ENCODE data around the gene PLEKHA6.
A peak's percentile ranks its signal among the peaks of the same experiment; 100 is the strongest.

The PLEKHA6 gene

DNA sequence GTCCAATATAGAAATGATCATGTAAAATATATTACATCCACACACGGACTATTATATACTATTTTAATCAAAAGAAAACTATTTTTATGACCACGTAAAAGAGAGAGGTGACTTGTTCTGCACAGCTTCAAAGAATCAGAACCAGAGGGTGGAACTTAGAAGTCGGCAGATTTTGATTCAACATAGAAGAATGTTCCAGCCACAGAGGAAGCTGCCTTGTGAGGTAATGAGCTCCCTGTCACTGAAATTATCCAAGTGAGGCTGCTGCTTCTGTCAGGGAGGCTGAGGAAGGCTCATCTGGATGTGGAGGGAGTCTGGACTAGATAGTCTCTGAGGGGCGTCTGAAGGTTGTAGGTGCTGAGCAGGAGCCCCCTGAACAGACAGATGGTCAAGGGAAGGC is 2.7 kb downstream of the PLEKHA6 start:
- no peak overlapping the region for H3K27ac Mint-ChIP-seq
- no peaks in the 10 kb centered on the region for H3K9me3 Mint-ChIP-seq
- H3K36me3 Mint-ChIP-seq = no peaks in the 10 kb centered on the region
- no peak for ATAC-seq (replicated peaks)
- H3K27me3 Mint-ChIP-seq = peaks cover 17 to 40% of the 10 kb centered on the region in 2 donors
- no peak overlapping the region for H3K4me3 Mint-ChIP-seq
- DNase-seq = no peak
- H3K4me1 Mint-ChIP-seq = peaks cover 11 to 18% of the 10 kb centered on the region in 2 donors

DNA sequence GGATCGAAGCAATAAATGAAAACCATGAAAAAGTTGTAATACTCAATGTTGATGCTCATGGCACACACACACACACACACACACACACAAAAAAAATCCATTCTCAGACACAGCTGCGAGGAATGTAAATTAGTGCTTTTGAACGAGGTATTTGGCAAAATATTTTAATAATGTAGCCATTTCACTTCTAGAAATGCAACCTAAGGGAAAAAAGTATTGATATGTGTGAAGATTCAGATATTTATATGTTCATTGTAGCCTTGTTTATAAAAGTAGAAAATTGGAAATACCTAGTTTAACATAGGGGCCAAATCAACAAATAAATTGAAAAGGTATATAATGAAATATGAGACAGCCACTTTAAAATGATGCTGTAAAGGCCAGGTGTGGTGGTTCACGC is 3.8 kb downstream of the PLEKHA6 start:
- ATAC-seq (replicated peaks) (no peak), DNase-seq (no peak)
- Mint-ChIP-seq H3K4me3 (no peak overlapping the region), H3K4me1 (peaks cover 12 to 23% of the 10 kb centered on the region in 2 donors), H3K36me3 (no peaks in the 10 kb centered on the region), H3K27ac (no peak overlapping the region), H3K27me3 (peaks cover 16 to 35% of the 10 kb centered on the region in 2 donors), H3K9me3 (no peaks in the 10 kb centered on the region)

DNA sequence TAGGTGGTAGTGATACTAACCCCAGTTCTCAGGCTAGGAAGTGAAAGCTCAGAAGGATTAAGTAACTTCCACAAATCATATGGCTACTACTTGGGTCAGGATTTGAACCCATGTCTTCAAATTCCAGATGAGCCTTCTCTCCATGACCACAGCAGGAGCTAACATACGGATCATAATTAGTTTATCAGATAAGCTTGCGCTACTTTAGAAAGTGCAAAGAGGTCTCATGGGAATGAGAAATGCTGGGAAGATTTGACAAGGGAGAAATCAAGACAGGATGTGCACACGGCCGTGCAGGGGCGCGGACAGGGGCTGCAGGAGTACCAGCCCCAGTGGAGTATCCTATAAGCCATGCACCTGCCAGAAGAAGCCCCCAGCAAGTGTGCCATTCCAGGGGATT is 5.2 kb downstream of the PLEKHA6 start:
- Mint-ChIP-seq H3K4me3 (no peak overlapping the region), H3K27ac (no peak overlapping the region), H3K36me3 (no peaks in the 10 kb centered on the region), H3K4me1 (peaks cover 14 to 22% of the 10 kb centered on the region in 2 donors), H3K9me3 (no peaks in the 10 kb centered on the region), H3K27me3 (peaks cover 21 to 36% of the 10 kb centered on the region in 2 donors)
- no peak for DNase-seq
- ATAC-seq (replicated peaks) = no peak

DNA sequence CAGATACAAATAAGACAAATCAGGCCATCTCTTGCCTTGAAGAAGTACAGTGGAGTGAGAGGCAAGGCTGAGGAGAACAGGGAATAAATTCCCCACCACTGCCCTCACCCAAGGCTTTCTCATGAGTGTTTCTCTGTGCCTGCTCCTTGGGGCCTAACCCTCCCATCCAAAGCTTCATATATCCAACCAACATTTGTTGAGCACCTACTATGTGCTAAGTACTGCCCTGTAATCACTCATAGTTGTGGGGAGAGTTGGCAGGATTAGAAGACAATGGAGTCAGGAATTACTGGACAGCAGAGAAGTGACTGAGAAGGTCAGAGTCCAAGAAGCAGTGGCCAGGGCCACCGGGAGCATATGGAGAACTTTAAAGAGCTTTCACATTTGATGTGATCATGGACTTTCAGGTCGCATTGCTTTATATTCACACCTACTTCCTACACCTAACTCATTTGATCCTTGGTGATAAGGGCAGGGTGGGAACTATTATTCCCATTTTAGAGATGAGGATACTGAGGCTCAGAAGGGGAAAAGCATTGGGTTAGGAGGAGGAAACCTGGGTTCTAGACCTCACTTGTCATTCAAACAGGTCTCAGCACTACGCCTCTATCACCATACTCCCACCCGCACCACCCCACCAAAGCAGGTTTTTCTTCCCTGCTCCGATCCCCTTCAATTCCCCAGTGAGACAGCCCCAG is 6.4 kb downstream of the PLEKHA6 start:
- Mint-ChIP-seq H3K4me1 (peaks cover 12 to 21% of the 10 kb centered on the region in 2 donors), H3K36me3 (no peaks in the 10 kb centered on the region), H3K27ac (no peak overlapping the region), H3K27me3 (peaks cover 15 to 24% of the 10 kb centered on the region in 2 donors), H3K4me3 (no peak overlapping the region), H3K9me3 (no peaks in the 10 kb centered on the region)
- ATAC-seq (replicated peaks) (no peak), DNase-seq (no peak)

DNA sequence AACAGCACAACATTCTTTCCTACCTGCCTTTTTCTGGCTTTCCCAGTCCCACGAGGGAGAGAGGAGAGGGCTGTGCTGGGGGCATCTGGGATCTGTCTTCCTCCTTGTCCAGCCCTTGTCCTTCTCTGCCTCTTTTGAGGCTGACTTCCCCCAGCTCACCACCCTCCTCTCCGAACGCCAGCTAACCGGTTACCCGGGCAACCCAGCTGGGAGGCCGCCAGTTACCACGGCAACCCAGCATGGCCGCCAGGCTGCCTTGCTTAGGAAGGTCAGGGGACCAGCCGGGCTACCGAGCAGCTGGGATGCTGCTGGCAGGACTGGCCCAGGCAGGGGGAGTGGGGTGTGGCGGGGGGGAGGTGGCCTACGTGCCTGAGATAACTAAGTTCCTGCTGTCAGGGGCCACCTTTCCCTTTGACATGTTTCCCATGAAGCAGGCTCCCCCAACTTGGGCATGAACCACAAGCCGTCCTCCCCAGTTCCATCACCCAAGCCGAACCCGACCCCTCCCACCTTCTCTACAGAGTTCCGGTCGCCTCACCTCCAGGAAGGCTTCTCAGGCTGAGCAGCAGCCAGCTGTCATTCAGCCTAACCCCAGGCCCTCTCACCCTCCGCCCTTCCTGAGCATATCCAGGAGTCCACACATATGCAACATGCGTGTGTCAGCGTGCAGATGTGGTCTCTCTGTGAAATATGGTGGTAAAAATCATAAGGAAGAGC is 8.7 kb downstream of the PLEKHA6 start:
- ATAC-seq (replicated peaks) (no peak), DNase-seq (no peak)
- Mint-ChIP-seq H3K9me3 (no peaks in the 10 kb centered on the region), H3K4me1 (peaks cover 7 to 9% of the 10 kb centered on the region in 2 donors), H3K4me3 (peak overlapping the region in 1 of 2 donors; percentile 44), H3K27me3 (peaks cover 15 to 20% of the 10 kb centered on the region in 2 donors), H3K36me3 (no peaks in the 10 kb centered on the region), H3K27ac (no peak overlapping the region)

DNA sequence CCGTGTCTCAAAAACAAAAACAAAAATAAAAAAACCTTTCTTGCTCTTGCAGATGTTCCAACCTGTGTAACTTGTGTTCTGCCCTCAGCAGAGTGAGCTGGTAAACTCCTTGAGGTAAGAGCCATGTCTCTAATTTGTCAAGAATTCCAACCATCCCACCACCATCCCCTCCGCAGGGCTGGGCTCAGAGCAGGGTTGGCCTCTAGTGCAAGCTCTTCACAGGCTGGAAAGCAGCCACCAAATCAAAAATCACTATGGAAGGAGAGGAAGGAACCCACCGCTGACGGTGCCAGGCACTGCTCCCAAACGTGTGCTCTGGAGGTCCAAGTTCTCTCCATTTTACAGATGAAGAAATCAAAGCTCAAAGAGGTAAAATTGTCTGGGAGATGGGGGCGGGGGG is 9.4 kb downstream of the PLEKHA6 start:
- H3K4me3 Mint-ChIP-seq = no peak overlapping the region

DNA sequence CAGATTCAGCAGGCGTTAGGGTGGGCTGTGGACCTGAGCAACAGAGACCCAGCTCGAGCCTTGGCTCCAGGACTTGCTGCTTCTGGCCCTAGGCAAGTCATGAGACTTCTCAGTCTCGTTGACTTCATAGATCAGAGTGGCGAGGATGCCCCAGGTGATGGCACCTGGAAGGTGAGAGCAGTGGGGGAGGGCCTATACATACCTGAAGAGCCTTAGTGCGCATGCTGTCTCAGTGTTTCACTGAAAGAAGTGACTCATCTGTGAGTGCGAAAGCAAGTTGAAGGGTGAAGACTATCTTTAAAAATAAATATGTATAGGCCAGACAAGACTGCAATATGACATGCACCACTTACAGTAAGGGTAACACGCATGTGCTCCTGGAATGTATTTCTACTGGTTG is 10.1 kb downstream of the PLEKHA6 start:
- Mint-ChIP-seq H3K9me3 (no peaks in the 10 kb centered on the region), H3K36me3 (no peaks in the 10 kb centered on the region), H3K4me3 (no peak overlapping the region), H3K4me1 (peaks cover 13 to 15% of the 10 kb centered on the region in 2 donors), H3K27ac (no peak overlapping the region), H3K27me3 (peaks cover 20 to 22% of the 10 kb centered on the region in 2 donors)
- ATAC-seq (replicated peaks) = no peak
- DNase-seq = no peak

More for the DNA sequence above, 9.4 kb downstream of the PLEKHA6 start:
- DNase-seq (no peak), ATAC-seq (replicated peaks) (no peak)
- no peaks in the 10 kb centered on the region for H3K9me3 Mint-ChIP-seq
- H3K27me3 Mint-ChIP-seq = peaks cover 20% of the 10 kb centered on the region in 2 donors
- no peak overlapping the region for H3K27ac Mint-ChIP-seq
- peaks cover 12 to 13% of the 10 kb centered on the region in 2 donors for H3K4me1 Mint-ChIP-seq
- H3K36me3 Mint-ChIP-seq = no peaks in the 10 kb centered on the region

DNA sequence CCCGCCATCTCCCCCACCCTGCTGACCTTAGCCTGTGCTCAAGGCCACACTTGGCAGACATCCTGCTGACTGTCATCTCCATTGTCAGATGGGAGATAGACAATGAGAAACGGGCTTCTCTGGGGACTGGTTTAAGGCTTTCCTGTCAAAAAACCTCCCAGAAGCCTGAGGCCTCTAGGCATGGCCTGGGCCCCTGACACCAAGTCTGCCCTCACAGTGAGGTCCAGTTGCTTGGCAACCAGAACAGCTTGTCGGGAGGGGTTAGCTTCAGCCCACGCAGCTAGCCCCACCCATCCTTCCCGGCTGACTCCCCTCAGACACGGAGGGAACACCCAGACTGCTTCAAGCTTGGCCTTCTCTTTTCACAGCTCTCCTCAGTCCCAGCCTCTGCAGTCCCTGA is 11.0 kb downstream of the PLEKHA6 start:
- Mint-ChIP-seq H3K36me3 (no peaks in the 10 kb centered on the region), H3K27me3 (peaks cover 20 to 22% of the 10 kb centered on the region in 2 donors), H3K27ac (no peak overlapping the region), H3K9me3 (no peaks in the 10 kb centered on the region), H3K4me3 (no peak overlapping the region), H3K4me1 (peaks cover 10 to 15% of the 10 kb centered on the region in 2 donors)
- DNase-seq = no peak
- no peak for ATAC-seq (replicated peaks)

DNA sequence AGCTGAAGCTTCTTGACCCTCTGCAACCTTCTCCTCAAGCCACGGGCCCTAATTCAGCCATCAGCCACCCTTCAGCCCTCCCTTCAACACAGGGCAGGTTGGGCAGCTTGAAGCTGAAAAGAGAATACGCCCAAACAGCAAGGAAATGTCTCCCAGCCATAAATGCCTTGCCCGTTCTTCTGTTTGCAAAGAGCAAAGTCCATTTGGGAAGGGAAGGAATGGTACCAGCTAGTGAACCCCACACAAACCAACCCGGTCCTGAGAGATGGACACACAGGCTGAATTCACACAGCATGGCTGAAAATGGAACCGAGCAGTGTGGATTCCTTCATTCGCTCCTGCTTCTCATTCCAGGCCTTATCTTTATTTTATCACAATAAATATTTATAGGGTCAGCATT is 11.5 kb downstream of the PLEKHA6 start:
- Mint-ChIP-seq H3K36me3 (no peaks in the 10 kb centered on the region), H3K27ac (no peak overlapping the region), H3K9me3 (no peaks in the 10 kb centered on the region), H3K27me3 (peaks cover 20 to 21% of the 10 kb centered on the region in 2 donors), H3K4me1 (peaks cover 10 to 15% of the 10 kb centered on the region in 2 donors), H3K4me3 (no peak overlapping the region)
- no peak for DNase-seq
- ATAC-seq (replicated peaks) = no peak

DNA sequence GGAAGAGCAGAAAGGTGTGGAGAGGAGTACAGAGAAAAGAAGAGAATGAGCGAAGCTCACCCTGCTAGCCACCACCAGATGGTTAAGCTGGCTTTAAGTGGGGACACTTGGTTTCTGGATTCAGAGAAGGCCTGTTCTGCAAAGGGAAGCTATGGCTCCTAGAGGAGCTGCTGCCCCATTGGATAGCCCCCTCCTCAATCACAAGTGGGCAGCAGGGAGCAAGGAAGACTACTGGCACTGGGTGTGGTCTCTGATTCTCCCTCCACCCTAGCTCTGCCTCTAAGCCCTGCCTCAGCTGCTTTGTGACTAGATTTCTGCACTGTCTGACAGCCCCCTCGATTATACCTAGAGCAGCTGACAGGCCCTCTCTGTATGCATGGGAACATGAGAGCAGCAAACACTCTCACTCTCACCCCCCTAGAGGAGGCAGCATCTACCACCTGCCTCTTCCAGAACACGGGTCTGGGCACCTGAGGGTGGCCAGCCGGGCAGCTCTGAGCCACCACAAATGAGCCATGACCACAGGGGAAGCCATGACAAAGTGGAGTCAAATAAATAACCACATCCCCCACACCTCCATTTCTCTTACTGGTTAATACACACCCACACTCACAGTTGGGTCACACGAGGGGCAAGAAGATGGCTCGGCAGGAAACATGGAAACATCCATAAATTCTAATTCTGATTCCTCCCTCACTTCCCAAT is 13.6 kb downstream of the PLEKHA6 start:
- Mint-ChIP-seq H3K36me3 (no peaks in the 10 kb centered on the region), H3K9me3 (no peaks in the 10 kb centered on the region), H3K27ac (no peak overlapping the region), H3K4me3 (no peak overlapping the region), H3K4me1 (peaks cover 8 to 11% of the 10 kb centered on the region in 2 donors), H3K27me3 (peaks cover 16 to 20% of the 10 kb centered on the region in 2 donors)
- ATAC-seq (replicated peaks) (peak in 1 of 2 donors; percentile 8), DNase-seq (no peak)

DNA sequence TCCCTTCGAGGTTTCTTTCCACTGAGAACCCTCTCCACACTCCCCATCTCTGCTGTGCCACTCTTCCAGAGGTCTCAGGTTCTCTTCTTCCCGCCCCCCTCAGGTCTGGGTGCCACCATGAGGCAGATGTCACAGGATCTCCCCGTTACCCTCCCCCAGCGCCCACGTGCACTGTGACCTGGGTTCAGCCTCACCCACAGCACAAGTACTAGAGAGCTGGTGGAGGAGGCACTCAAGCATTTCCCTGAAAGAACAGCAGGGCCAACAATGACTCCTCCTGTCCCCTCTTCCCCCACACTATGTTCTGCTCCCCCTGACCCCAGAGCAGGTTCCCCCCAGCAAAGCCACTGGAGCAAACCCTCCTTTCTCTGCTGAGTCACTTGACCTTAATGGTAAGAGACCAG is 14.3 kb downstream of the PLEKHA6 start:
- Mint-ChIP-seq H3K36me3 (no peaks in the 10 kb centered on the region), H3K27ac (no peak overlapping the region), H3K9me3 (no peaks in the 10 kb centered on the region), H3K4me3 (no peak overlapping the region), H3K27me3 (peaks cover 10 to 14% of the 10 kb centered on the region in 2 donors), H3K4me1 (peaks cover 5 to 6% of the 10 kb centered on the region in 2 donors)
- DNase-seq = no peak
- ATAC-seq (replicated peaks) = peak; percentile 62 to 67

DNA sequence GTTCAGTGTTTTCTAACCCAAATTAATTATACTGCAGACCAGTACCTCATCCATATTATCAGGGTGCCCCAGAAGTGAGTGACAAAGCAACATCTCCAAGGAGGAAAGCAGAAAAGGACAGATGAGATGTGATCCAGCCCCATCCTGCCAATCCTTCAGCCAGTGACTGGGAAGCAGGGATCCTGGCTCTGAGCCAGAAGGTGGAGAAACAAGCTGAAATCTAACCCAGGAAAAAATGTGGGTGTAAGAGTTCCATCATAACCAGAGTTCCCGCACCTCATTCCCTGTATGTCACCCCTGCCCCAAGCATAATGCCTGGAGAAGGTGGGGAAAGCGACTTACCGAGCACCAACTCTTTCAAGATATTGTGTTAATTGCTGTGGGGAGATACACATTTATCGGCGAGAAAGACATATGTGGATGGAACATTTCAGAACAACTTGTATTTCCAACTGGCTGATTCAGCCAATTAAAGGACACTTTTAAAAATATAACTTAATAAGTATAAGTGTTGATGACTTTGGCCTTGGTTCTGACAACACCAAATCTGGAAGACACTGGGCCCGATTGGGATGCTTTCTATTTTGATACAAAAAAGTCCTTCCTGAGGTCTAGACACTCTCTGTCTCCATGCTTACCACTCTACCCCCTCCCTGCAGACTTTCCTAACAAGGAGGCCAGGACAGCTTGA is 14.9 kb downstream of the PLEKHA6 start:
- Mint-ChIP-seq H3K36me3 (no peaks in the 10 kb centered on the region), H3K4me3 (no peak overlapping the region), H3K27me3 (peaks cover 5 to 14% of the 10 kb centered on the region in 2 donors), H3K9me3 (no peaks in the 10 kb centered on the region), H3K4me1 (peaks cover 5 to 6% of the 10 kb centered on the region in 2 donors), H3K27ac (no peak overlapping the region)
- DNase-seq (no peak), ATAC-seq (replicated peaks) (no peak)

DNA sequence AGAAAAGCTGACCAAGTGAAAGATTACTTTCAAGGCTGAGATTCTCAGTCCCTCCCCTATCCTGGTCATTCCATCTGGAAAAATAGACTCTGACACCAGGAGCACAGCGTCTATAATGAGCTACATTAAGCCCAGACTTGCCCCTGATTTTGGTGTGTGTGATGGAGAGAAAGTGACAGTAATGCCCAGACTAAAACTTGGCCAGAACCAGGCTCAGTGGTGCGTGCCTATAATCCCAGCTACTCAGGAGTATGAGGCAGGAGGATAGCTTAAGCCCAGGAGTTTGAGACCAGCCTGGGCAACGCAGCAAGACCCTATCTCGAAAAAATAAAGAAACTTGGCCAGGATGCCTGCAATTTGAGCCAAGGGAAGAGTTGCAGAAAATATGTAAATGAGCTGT is 15.9 kb downstream of the PLEKHA6 start:
- H3K4me3 Mint-ChIP-seq = no peak overlapping the region
- no peaks in the 10 kb centered on the region for H3K9me3 Mint-ChIP-seq
- H3K4me1 Mint-ChIP-seq = peaks cover 5 to 6% of the 10 kb centered on the region in 2 donors
- H3K27me3 Mint-ChIP-seq = peaks cover 5 to 18% of the 10 kb centered on the region in 2 donors
- H3K36me3 Mint-ChIP-seq = no peaks in the 10 kb centered on the region
- H3K27ac Mint-ChIP-seq = no peak overlapping the region
- no peak for DNase-seq
- ATAC-seq (replicated peaks) = no peak

DNA sequence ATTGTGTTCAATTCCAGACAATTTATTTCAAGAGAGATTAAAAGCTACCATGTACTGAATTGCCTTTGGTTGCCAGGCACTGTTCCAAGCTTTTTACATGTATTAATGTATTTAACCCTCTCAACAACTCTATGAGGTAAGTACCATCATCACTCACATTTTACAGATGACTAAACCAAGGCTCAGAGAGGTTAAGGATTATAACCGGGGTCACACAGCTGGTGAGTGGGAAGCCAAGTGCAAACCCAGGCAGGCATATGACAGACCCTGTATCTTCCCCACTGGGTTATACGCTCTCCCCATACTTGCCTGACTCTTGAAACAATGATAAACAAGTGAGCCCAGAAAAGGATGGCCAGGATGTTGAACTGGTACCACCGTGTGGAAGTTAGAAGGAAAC is 16.5 kb downstream of the PLEKHA6 start:
- Mint-ChIP-seq H3K4me3 (no peak overlapping the region), H3K9me3 (no peaks in the 10 kb centered on the region), H3K4me1 (peaks cover 5 to 6% of the 10 kb centered on the region in 2 donors), H3K36me3 (no peaks in the 10 kb centered on the region), H3K27me3 (peaks cover 5 to 18% of the 10 kb centered on the region in 2 donors), H3K27ac (no peak overlapping the region)
- DNase-seq (no peak), ATAC-seq (replicated peaks) (no peak)

Measured in stimulated activated naive B cell treated with anti-CD40 and anti-IgM and Interleukin-4, amounts not matched to agents 10 μg/mL and 1 μg/mL and 100 μg/mL, for 72 hours (primary cell).